Stimulated activated CD4-positive, alpha-beta T cell treated with anti-CD3 and anti-CD28 coated beads, Interleukin-4, amount 100 ng/mL, for 4 hours (primary cell): ENCODE data around the gene DKK1.

Experiments
- DNase-seq, 2 experiments: peaks; one replicate each; pipeline ENCODE4 v3.0.0-alpha.2; 2020

The DKK1 gene

GRCh38 chr10:52313933-52314821 lies at the start of gene DKK1:
TSS of gene DKK1 (plus strand) at chr10:52314281. CDS start at chr10:52314435, 154 bp downstream.
- peak in 1 of 2 experiments; percentile 5 for DNase-seq

DNA sequence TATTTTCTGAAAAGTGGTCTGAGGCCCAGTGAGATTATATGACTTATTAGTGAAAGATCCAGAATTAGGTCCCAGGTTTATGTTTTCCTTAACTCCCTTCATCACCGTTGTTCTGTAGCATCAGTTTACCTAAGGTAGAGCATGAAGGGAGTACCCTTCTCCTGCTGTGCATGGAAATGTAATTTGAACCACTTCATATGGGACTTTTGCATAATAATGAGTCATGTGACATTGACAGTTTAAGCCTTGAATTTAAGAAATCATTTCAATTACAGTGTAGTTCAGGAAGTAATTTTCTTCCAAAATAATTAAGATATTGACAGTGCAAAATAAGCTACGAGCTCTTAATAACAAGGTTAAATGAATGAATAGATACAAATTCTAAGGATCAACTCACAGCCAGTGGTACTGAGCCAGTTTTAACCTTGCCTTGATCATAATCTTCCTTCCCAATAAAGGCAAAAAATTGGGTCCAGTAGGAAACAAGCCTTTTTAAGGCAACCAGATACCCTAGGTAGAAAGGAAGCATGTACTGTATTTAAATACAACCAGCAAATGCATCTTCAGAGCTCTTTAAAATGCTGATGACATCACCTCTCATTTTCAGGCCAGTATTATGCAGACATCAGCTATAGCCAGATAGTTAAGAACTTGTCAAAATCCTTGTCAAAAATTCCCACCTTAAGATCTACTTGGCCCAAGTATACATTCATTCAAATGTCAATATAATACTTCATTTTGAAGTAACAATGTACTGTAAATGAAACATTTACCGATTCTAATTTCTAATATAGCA lies 48.8 kb upstream of the DKK1 start:
- no peak for DNase-seq

DNA sequence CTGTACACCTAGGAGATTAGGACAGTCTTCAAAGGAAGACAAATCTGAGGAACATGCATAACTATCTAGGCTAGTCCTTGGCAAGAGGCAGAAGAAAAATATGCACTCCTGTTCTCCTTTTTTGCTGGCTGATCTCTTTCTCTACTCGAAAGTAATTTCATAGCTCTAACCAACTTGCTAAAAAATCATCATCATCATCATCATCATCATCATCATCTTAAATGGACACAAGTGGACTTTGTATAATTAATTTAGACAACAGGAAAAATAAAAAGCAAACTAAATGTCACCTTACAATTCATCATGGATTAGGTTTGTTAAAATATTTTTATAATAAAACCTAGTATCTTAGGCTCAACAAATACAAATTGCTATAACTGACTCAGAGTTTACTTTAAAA lies 47.2 kb upstream of the DKK1 start:
- DNase-seq, result no peak

DNA sequence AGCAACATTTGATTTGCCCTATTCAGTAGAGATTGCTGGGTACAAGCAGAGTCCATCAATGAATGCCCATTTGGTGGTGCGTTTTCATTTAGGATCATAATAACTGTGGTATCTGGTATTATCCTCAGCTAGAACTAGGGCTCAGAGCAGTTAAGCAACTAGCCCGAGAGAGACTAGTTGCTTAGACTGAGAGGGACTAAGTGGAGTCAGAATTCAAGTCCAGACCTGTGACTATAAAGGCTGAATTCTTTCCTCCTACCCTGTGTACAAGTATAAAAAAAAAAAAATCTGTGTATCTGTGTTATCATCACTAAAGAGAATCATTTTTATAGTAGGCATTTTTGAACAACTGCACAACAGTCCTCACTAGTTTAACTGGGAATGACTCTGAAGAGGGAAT lies 45.3 kb upstream of the DKK1 start:
- DNase-seq, result no peak

DNA sequence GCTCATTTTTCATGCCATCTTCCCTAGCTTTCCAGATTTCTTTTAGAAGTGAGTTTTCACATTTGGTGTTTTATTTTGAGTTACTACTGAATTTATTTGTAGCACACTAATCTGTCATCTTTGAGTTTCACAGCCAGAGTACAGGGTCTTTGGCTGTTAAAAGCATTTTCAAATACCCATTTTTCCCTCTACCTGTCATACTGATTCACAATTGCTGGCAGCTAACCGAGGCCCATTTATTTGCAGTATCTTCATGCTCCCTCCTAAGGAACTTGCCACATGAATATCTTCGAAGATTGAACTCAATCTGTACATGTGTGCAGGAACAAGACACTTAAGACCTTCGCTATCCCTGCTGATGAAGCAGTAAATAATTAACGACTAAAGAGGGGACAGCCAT lies 44.8 kb upstream of the DKK1 start:
- no peak for DNase-seq

DNA sequence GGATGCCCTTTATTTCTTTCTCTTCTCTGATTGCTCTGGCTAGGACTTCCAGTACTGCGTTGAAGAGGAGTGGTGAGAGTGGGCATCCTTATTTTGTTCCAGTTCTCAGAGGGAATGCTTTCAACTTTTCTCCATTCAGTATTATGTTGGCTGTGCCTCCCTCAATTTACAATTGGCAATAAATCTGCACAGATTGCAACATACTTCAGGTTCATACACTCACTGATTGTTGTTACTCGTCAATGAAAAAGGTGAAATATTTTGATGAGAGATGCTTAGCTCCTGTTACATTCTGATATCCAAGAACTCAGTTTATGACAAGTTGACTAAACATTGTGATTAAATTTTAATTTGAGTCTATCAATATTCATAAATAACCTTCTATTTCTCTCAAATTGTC lies 37.9 kb upstream of the DKK1 start:
- no peak for DNase-seq

DNA sequence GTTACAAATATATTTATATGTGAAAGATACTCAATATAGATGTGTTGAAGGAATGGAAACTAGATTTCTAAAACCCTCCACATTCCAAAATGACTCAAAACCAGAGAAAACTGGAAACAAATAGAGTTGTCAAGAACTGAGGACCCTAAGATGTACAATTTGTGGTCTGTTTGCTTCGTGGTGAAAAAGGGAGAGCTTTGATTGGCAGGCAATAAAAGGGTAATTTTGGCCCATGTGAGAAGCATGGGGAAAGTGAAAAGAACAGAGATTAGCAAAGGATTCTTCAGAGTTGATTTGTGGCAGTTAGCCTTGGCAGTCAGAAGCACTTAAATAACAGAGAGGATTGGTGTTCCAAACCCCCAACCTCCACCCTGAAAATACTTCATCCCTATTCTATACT lies 37.1 kb upstream of the DKK1 start:
- no peak for DNase-seq

DNA sequence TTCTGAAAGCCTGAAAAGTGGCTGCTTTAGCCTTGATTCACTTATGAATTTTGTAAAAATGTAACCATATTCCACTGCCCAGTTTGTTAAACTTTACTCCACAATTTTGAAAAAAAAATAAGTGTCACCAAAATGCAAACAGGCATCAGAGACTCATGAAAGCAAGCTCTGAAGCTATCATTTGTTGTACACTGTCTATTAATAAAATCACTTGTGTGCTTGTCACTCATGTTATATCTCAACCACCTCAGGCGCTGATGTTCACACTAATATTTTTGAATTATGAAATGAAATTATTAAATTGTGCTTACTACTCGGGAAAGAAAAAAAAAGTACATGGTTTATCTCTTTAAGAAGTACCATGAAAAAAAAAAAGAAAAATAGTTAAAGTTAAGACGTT lies 34.5 kb upstream of the DKK1 start:
- no peak for DNase-seq

GRCh38 chr10:52280051-52280450 lies 34.0 kb upstream of the DKK1 start:
- no peak for DNase-seq

DNA sequence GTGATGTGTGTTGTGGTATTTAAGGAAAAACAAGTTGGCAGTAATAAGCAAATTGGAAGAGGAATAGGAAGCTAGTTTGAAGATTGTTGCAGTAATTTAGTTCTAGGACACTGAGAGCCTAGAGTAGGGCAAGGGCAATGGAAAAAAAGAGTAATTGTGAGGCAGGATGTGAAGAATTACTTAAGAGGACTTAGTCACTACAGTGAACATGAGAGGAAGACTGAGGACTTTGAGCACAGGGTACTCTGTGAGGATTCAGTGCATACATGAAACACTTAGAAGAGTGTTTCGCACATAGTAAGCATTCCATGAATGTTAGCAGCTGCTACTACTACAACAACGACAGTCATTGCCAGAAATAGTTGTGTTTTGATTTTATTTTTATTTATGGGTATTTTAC lies 30.9 kb upstream of the DKK1 start:
- DNase-seq, result no peak

DNA sequence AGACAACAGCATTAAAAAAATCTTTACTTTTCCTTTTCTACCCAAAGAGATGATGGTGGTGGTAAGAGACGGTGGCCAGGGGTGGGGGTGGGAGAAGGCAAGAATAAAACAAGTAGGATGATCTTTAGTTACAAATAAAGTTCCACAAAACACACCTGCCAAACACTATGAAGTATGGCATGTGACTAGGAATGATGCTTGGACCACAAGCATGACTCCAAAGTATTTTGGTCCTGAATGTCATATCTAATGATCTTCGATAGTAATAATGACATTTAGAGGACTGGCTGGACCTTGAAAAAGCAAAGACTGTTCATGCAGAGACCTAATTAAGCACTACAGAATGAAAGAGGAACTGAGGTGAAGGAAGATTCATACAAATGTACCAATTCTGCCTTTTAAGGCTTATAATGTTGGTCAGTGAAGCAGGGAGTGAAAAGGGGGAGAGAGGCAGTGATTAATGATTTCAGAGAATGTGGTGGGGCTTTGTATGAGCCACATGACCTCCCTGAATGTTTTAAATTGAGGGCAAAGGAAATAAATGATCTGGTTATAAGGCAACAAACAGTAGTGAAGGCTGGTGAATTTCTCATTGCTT lies 29.6 kb upstream of the DKK1 start:
- no peak for DNase-seq

GRCh38 chr10:52287866-52288265 lies 26.2 kb upstream of the DKK1 start:
- no peak for DNase-seq

- DNase-seq, result no peak
Observed at GRCh38 chr10:52297747-52298146, 16.3 kb upstream of the DKK1 start.

- no peak for DNase-seq
Observed at GRCh38 chr10:52300599-52301277, 13.3 kb upstream of the DKK1 start.

DNA sequence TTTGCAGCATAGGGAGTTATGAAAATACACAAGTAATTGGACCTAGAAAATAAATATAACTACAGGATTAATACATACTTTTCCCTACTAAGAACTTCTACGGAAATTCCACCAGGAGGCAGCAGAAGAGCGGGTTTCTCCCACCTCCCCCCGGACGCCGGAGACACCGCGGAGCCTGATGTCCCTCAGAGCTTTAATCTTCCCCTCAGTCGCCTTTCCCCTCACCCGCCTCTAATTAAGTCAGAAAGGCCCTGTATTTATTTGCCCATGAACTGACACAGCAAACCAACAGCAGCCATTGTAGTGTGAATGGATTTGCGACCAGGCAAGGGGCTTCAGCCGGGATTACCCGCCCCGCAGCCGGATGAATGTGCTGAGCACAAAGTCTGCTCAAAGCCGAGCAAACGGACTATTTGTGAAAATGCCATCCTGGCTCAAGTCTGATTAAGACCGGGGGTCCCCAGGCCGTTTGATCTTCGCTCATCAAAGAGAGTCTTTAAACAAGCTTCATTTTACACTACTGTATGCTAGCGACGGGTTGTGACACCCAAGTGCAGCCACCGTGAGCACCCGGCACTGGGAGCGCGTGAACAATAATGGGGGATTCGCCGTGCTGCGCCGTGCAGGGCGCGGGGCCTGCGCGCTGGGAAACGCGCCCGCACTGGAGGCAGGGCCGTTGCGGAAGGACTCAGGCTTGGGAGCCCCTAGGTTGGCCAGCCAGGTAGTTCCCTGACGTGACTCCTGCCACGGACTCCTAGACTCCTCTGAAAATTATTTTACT lies 5.6 kb upstream of the DKK1 start:
- DNase-seq, result no peak

GRCh38 chr10:52312942-52313255 lies 1.2 kb upstream of the DKK1 start:
- DNase-seq, result no peak

DNA sequence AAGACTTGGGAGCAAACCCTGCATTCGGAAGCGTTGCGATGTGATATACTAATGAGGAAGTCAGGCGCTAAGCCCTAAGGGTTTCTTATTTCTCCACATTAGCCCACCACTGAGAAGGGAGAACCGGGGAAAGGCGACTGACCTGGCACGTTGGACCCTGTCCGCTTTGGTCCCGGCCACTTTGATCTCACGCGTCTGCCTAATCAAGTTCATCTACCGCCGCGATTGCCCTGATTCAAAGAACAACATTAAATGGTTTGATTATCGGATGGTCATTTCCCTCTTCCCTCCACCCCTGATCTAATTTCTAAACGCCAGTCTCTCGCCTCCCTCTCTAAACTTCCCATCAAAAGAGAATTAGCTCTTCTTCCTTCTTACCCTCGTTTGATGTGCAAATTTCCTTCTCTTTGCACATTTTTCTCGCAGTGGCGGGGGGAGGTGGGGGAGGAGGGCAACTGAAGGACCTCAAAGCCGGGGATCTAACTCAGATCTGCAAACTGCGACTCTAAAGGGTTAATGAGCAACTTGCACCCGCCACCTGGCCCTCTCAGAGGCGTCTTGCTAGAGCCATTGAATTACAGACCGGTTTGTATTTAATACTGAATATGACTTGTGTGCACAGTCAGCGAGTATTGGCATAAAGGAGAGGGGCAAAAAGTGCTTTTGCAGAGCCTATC lies 687 bp upstream of the DKK1 start:
- DNase-seq, result no peak

DNA sequence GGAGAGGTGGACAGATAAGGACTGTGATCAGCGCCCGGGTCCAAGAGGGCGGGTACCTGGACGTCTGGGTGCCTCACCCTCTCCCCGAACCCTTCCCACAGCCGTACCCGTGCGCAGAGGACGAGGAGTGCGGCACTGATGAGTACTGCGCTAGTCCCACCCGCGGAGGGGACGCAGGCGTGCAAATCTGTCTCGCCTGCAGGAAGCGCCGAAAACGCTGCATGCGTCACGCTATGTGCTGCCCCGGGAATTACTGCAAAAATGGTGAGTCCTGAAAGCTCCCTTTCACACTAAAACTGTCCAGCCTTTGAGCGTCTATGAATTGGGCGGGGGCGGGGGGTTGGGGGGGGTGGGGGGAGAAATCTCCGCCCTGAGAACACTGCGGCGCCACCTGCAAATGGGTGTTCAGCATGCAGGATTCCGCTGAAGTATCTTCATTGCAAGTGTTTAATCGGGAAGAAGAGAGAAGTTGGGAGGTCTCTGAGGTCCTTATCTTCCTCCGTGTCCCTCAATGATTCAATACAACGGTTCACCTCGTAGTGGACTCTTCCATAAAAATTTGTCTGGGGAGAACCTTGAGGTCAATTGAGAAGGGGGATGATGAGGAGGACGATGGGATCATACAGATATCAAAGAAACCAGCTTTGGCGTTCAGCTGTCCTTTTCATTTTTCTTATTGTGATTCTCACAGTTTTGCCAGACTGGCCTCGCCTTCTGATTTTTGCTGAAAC lies 906 bp downstream of the DKK1 start:
- no peak for DNase-seq

- no peak for DNase-seq
Observed at GRCh38 chr10:52316001-52316400, 1.9 kb downstream of the DKK1 start.

DNA sequence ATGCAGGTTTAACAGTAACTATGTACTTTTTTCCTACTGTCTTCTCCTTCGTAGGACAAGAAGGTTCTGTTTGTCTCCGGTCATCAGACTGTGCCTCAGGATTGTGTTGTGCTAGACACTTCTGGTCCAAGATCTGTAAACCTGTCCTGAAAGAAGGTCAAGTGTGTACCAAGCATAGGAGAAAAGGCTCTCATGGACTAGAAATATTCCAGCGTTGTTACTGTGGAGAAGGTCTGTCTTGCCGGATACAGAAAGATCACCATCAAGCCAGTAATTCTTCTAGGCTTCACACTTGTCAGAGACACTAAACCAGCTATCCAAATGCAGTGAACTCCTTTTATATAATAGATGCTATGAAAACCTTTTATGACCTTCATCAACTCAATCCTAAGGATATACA lies 2.4 kb downstream of the DKK1 start:
- no peak for DNase-seq

DNA sequence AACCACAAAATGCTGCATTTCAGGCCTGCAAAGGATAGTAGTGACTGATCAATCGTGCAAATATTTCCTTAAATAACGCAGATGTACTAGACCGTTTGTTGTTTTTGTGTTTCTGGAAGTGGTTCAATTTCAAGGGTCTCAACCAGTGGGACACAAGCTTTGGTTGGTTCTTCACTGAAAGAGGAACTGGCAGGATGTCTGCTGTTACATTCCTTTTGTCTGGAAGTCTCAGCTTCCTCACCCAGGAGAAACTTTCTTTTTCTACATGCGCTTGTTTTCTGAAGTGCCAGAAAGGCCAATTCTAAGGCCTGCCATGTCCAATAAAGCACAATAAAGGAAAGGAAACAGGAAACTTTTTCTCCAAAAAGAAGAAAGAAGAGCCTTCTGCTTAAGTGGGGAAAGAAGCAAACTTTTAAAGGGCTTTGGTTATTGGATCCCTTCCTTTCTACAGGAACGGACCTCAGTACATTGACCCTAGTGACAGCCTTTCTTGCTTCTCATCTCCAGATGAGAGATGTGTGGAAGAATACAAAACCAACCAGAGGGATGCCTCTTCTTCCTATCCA lies 4.1 kb downstream of the DKK1 start:
- no peak for DNase-seq
